Astrocyte (in vitro differentiated cells and primary cell): ENCODE results near the gene APOA1.

Experiments used
- CTCF ChIP-seq: IDR thresholded peaks from 2 replicates; pipeline ENCODE4 v1.5.1; 2011; ENCODE audit warnings: low read depth, mild to moderate bottlenecking, inconsistent platforms, low read length, moderate library complexity; ENCODE audit not compliant: insufficient read depth
- EZH2 ChIP-seq: IDR thresholded peaks from 2 replicates; pipeline ENCODE4 v1.6.1; 2012; ENCODE audit warnings: mild to moderate bottlenecking, low read length, inconsistent platforms; ENCODE audit not compliant: insufficient read depth

DNA sequence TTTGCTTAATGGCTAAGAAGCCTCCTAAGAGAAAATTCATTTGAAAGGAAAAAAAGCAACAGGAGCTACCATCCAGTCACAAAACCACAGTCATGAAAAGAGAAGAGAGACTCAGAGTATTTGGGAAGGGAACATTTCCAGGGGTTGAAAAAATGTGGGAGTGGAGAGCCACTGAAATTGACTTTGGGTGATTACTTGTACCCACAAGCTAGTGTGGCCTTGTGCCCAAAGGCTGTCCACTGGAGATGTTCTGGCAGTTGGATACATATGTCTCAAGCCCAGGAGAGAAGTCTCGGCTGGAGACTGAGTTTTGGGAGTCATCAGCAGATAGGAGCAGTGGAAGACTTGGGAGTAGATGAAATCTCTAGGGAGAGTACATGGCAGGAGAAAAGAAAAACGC is 42.6 kb downstream of the APOA1 start:
- no peak for TF ChIP-seq CTCF
- no peak for TF ChIP-seq EZH2
